SH-SY5Y (cell line): ENCODE measurements around the gene VWA1.

Experiments used
- GATA2 ChIP-seq: IDR thresholded peaks from 2 replicates; pipeline ENCODE4 v1.6.1; 2011; ENCODE audit warnings: mild to moderate bottlenecking, low read depth, low read length
- GATA3 ChIP-seq: IDR thresholded peaks from 2 replicates; pipeline ENCODE4 v1.6.1; 2011; ENCODE audit warnings: low read depth, mild to moderate bottlenecking, low read length, moderate library complexity

- TF ChIP-seq GATA2 (no peak), GATA3 (no peak)
Observed at GRCh38 chr1:1451696-1452364, 16.3 kb downstream of the VWA1 start.
